HEK293 (cell line): ENCODE results near the gene RPS14.
A peak's percentile ranks its signal among the peaks of the same experiment; 100 is the strongest.

Source experiments
- EGR2 ChIP-seq: fragments of 450-650 bp; formaldehyde crosslinking; IDR thresholded peaks from 2 replicates; pipeline ENCODE4 v1.5.1; 2016; ENCODE audit warnings: low read depth, missing biosample characterization, missing genetic modification characterization
- GLI2 ChIP-seq: fragments of 450-650 bp; formaldehyde crosslinking; IDR thresholded peaks from 2 replicates; pipeline ENCODE4; 2017; ENCODE audit warnings: missing biosample characterization, missing genetic modification characterization, low read depth, borderline replicate concordance
- GLI4 ChIP-seq: fragments of 450-650 bp; formaldehyde crosslinking; IDR thresholded peaks from 2 replicates; pipeline ENCODE4 v1.5.1; 2016; ENCODE audit warnings: missing biosample characterization, missing genetic modification characterization
- GLIS1 ChIP-seq: fragments of 450-650 bp; formaldehyde crosslinking; IDR thresholded peaks from 2 replicates; pipeline ENCODE4 v1.5.1; 2016; ENCODE audit warnings: missing biosample characterization, missing genetic modification characterization
- HOXD13 ChIP-seq: sonication (generic); formaldehyde crosslinking; IDR thresholded peaks from 2 replicates; pipeline ENCODE4 v1.8.0; 2022; ENCODE audit warnings: missing genetic modification reagents, borderline replicate concordance
- KLF16 ChIP-seq: fragments of 450-650 bp; formaldehyde crosslinking; IDR thresholded peaks from 2 replicates; pipeline ENCODE4 v1.5.1; 2017; ENCODE audit warnings: missing biosample characterization, missing genetic modification characterization
- MEIS1 ChIP-seq: sonication (generic); formaldehyde crosslinking; IDR thresholded peaks from 2 replicates; pipeline ENCODE4 v1.8.1; 2022; ENCODE audit warnings: missing genetic modification reagents, mild to moderate bottlenecking, borderline replicate concordance
- MYNN ChIP-seq: fragments of 450-650 bp; formaldehyde crosslinking; IDR thresholded peaks from 2 replicates; pipeline ENCODE4 v1.5.1; 2016; ENCODE audit warnings: missing biosample characterization, missing genetic modification characterization, borderline replicate concordance
- RBAK ChIP-seq: fragments of 450-650 bp; formaldehyde crosslinking; IDR thresholded peaks from 2 replicates; pipeline ENCODE4 v1.5.1; 2016; ENCODE audit warnings: missing biosample characterization, missing genetic modification characterization
- SETDB1 ChIP-seq: IDR thresholded peaks from one replicate; pipeline ENCODE4 v1.6.1; 2017; ENCODE audit warnings: mild to moderate bottlenecking, low read length, moderate library complexity, mixed read lengths; ENCODE audit not compliant: insufficient read length
- SP3 ChIP-seq: fragments of 450-650 bp; formaldehyde crosslinking; IDR thresholded peaks from 2 replicates; pipeline ENCODE4 v1.5.1; 2016; ENCODE audit warnings: missing biosample characterization, missing genetic modification characterization
- YY1 ChIP-seq: fragments of 450-650 bp; formaldehyde crosslinking; IDR thresholded peaks from 2 replicates; pipeline ENCODE4 v1.5.1; 2018; ENCODE audit warnings: missing biosample characterization, missing genetic modification characterization
- ZEB2 ChIP-seq: fragments of 450-650 bp; formaldehyde crosslinking; IDR thresholded peaks from 2 replicates; pipeline ENCODE4 v1.5.1; 2016; ENCODE audit warnings: missing biosample characterization, missing genetic modification characterization
- ZFP3 ChIP-seq: fragments of 450-650 bp; formaldehyde crosslinking; IDR thresholded peaks from 2 replicates; pipeline ENCODE4 v1.5.1; 2016; ENCODE audit warnings: low read depth, missing biosample characterization, missing genetic modification characterization
- ZFP69B ChIP-seq: fragments of 450-650 bp; formaldehyde crosslinking; IDR thresholded peaks from 2 replicates; pipeline ENCODE4 v1.5.1; 2016; ENCODE audit warnings: missing biosample characterization, missing genetic modification characterization
- ZNF10 ChIP-seq: fragments of 450-650 bp; formaldehyde crosslinking; IDR thresholded peaks from 2 replicates; pipeline ENCODE4 v1.5.1; 2017; ENCODE audit warnings: missing biosample characterization, missing genetic modification characterization
- ZNF169 ChIP-seq: fragments of 450-650 bp; formaldehyde crosslinking; IDR thresholded peaks from 2 replicates; pipeline ENCODE4 v1.5.1; 2016; ENCODE audit warnings: missing biosample characterization, missing genetic modification characterization
- ZNF174 ChIP-seq: fragments of 450-650 bp; formaldehyde crosslinking; IDR thresholded peaks from 2 replicates; pipeline ENCODE4 v1.5.0; 2017; ENCODE audit warnings: missing biosample characterization, mild to moderate bottlenecking, missing genetic modification characterization
- ZNF202 ChIP-seq: fragments of 450-650 bp; formaldehyde crosslinking; IDR thresholded peaks from 2 replicates; pipeline ENCODE4 v1.5.1; 2016; ENCODE audit warnings: missing biosample characterization, missing genetic modification characterization, borderline replicate concordance
- ZNF239 ChIP-seq: fragments of 450-650 bp; formaldehyde crosslinking; IDR thresholded peaks from 2 replicates; pipeline ENCODE4 v1.5.1; 2016; ENCODE audit warnings: missing biosample characterization, missing genetic modification characterization
- ZNF280C ChIP-seq: fragments of 450-650 bp; formaldehyde crosslinking; IDR thresholded peaks from 2 replicates; pipeline ENCODE4 v1.5.1; 2016; ENCODE audit warnings: missing biosample characterization, missing genetic modification characterization
- ZNF350 ChIP-seq: fragments of 450-650 bp; formaldehyde crosslinking; IDR thresholded peaks from 2 replicates; pipeline ENCODE4 v1.5.0; 2017; ENCODE audit warnings: missing biosample characterization, mild to moderate bottlenecking, missing genetic modification characterization
- ZNF354C ChIP-seq: fragments of 450-650 bp; formaldehyde crosslinking; IDR thresholded peaks from 2 replicates; pipeline ENCODE4 v1.5.1; 2016; ENCODE audit warnings: missing biosample characterization, missing genetic modification characterization, low read depth, borderline replicate concordance
- ZNF362 ChIP-seq: fragments of 450-650 bp; formaldehyde crosslinking; IDR thresholded peaks from 2 replicates; pipeline ENCODE4 v1.5.1; 2016; ENCODE audit warnings: missing biosample characterization, missing genetic modification characterization
- ZNF366 ChIP-seq: fragments of 450-650 bp; formaldehyde crosslinking; conservative IDR thresholded peaks from 2 replicates; pipeline ENCODE4 v1.5.1; 2016; ENCODE audit warnings: missing biosample characterization, missing genetic modification characterization
- ZNF416 ChIP-seq: fragments of 450-650 bp; formaldehyde crosslinking; IDR thresholded peaks from 2 replicates; pipeline ENCODE4 v1.5.1; 2016; ENCODE audit warnings: missing biosample characterization, missing genetic modification characterization
- ZNF48 ChIP-seq: fragments of 450-650 bp; formaldehyde crosslinking; IDR thresholded peaks from 2 replicates; pipeline ENCODE4 v1.5.1; 2016; ENCODE audit warnings: missing biosample characterization, missing genetic modification characterization
- ZNF513 ChIP-seq: fragments of 450-650 bp; IDR thresholded peaks from 2 replicates; pipeline ENCODE4 v1.5.1; 2018; ENCODE audit warnings: missing biosample characterization, missing genetic modification characterization
- ZNF514 ChIP-seq: fragments of 450-650 bp; formaldehyde crosslinking; IDR thresholded peaks from 2 replicates; pipeline ENCODE4 v1.5.1; 2016; ENCODE audit warnings: missing biosample characterization, missing genetic modification characterization
- ZNF521 ChIP-seq: fragments of 450-650 bp; formaldehyde crosslinking; IDR thresholded peaks from 2 replicates; pipeline ENCODE4 v1.5.1; 2017; ENCODE audit warnings: missing biosample characterization, mild to moderate bottlenecking, missing genetic modification characterization
- ZNF624 ChIP-seq: fragments of 450-650 bp; formaldehyde crosslinking; IDR thresholded peaks from 2 replicates; pipeline ENCODE4 v1.5.1; 2017; ENCODE audit warnings: missing biosample characterization, missing genetic modification characterization
- ZNF76 ChIP-seq: fragments of 450-650 bp; formaldehyde crosslinking; IDR thresholded peaks from 2 replicates; pipeline ENCODE4; 2016; ENCODE audit warnings: low read depth, missing biosample characterization, missing genetic modification characterization, borderline replicate concordance
- ZNF792 ChIP-seq: fragments of 450-650 bp; formaldehyde crosslinking; IDR thresholded peaks from 2 replicates; pipeline ENCODE4 v1.5.1; 2016; ENCODE audit warnings: missing biosample characterization, missing genetic modification characterization
- ZNF837 ChIP-seq: fragments of 450-650 bp; formaldehyde crosslinking; IDR thresholded peaks from 2 replicates; pipeline ENCODE4 v1.5.1; 2016; ENCODE audit warnings: missing biosample characterization, missing genetic modification characterization
- ZSCAN30 ChIP-seq: fragments of 450-650 bp; IDR thresholded peaks from 2 replicates; pipeline ENCODE4 v1.5.1; 2018; ENCODE audit warnings: missing biosample characterization, mild to moderate bottlenecking, missing genetic modification characterization, moderate library complexity
- ZSCAN4 ChIP-seq: fragments of 450-650 bp; formaldehyde crosslinking; IDR thresholded peaks from 2 replicates; pipeline ENCODE4 v1.5.1; 2017; ENCODE audit warnings: missing biosample characterization, missing genetic modification characterization
- ZXDB ChIP-seq: fragments of 450-650 bp; formaldehyde crosslinking; IDR thresholded peaks from 2 replicates; pipeline ENCODE4 v1.5.1; 2016; ENCODE audit warnings: missing biosample characterization, missing genetic modification characterization

RPS14 gene

GRCh38 chr5:150497274-150497988, 47.9 kb upstream of the RPS14 start (continued):
- TF ChIP-seq ZNF280C (tag by site-specific recombination), result no peak
- no peak for TF ChIP-seq HOXD13
- TF ChIP-seq ZNF514 (tag by site-specific recombination), result no peak
- no peak for TF ChIP-seq ZNF792 (tag by site-specific recombination)
- TF ChIP-seq ZNF10 (tag by site-specific recombination), result 0 out of 2 replicates have a peak, but pooled peaks have one; percentile 45
- no peak for TF ChIP-seq ZFP69B (tag by site-specific recombination)
- no peak for TF ChIP-seq ZNF416 (tag by site-specific recombination)
- no peak for TF ChIP-seq ZNF202
- TF ChIP-seq ZEB2 (tag by site-specific recombination), result peak; percentile 92
- peak; percentile 77 for TF ChIP-seq EGR2
- TF ChIP-seq ZSCAN4 (tag by site-specific recombination), result no peak
- TF ChIP-seq KLF16 (tag by site-specific recombination), result no peak
- TF ChIP-seq SETDB1, result no peak
- TF ChIP-seq ZNF48, result no peak
- no peak for TF ChIP-seq ZNF174 (tag by site-specific recombination)
- TF ChIP-seq ZNF362 (tag by site-specific recombination), result no peak
- TF ChIP-seq ZNF350, result no peak
- TF ChIP-seq ZXDB (tag by site-specific recombination), result 0 out of 2 replicates have a peak, but pooled peaks have one; percentile 13
- TF ChIP-seq ZNF354C, result no peak
- no peak for TF ChIP-seq ZSCAN30 (tag by site-specific recombination)
- no peak for TF ChIP-seq GLI4 (tag by site-specific recombination)
- no peak for TF ChIP-seq RBAK (tag by site-specific recombination)
- TF ChIP-seq ZNF521 (tag by site-specific recombination), result no peak
- TF ChIP-seq ZNF366 (tag by site-specific recombination), result peak; percentile 48; the same call in 1 of the 2 replicates
- peak; percentile 67 for TF ChIP-seq GLIS1 (tag by site-specific recombination)
- no peak for TF ChIP-seq ZNF513 (tag by site-specific recombination)
- TF ChIP-seq SP3, result no peak
- no peak for TF ChIP-seq YY1 (tag by site-specific recombination)
- TF ChIP-seq ZNF837, result no peak
- TF ChIP-seq ZNF239, result no peak
- TF ChIP-seq MEIS1 (CRISPR knock-in tag), result no peak
- TF ChIP-seq GLI2 (tag by site-specific recombination), result no peak
- no peak for TF ChIP-seq ZNF169
- TF ChIP-seq ZNF624 (tag by site-specific recombination), result no peak
- TF ChIP-seq ZNF76 (tag by site-specific recombination), result no peak
- TF ChIP-seq ZFP3 (tag by site-specific recombination), result no peak
- TF ChIP-seq MYNN (tag by site-specific recombination), result no peak
